ENCODE data around the gene KIF2A.

GRCh38 chr5:62268234-62268633 lies 37.8 kb upstream of the KIF2A start:
- TF ChIP-seq CTCF (IDR thresholded peaks at IDR 0.05 in 8 of 11, conservative IDR thresholded peaks at IDR 0.05 in 3 of 11): no peak
- TF ChIP-seq POLR2AphosphoS5 (IDR thresholded peaks at IDR 0.05): no peak
